Measurements from ENCODE around the gene PPP1R13L.
"Not testable (repeated sequence)": the region's sequence is repeated elsewhere in the genome, so short reads cannot be mapped to it uniquely, and the experiment has no call there.

PPP1R13L gene

DNA sequence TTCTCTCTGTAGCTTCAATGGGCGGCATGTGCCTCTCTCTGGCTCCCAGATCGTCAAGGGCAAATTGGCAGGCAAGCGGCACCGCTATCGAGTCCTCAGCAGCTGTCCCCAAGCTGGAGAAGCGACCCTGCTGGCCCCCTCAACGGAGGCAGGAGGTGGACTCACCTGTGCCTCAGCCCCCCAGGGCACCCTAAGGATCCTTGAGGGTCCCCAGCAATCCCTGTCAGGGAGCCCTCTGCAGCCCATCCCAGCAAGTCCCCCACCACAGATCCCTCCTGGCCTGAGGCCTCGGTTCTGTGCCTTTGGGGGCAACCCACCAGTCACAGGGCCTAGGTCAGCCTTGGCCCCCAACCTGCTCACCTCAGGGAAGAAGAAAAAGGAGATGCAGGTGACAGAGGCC is 3.3 kb upstream of the PPP1R13L start:
- DNase-seq (ENCODE audit: low read depth in 2 of 3, low spot score in 1 of 3) = no peak

DNA sequence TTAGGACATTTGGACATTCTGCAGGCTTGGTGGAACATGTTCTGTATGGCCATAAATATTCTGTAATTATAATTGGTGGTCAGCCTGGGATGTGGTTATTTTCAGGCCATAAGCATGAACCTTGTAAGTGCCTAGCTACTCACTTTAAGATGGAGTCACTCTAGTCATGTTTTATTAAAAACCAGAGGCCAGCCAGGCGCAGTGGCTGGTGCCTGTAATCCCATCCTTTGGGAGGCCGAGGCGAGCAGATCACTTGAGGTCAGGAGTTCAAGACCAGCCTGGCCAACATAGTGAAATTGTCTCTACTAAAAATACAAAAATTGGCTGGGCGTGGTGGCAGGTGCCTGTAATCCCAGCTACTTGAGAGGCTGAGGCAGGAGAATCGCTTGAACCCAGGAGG is 2.7 kb upstream of the PPP1R13L start:
- not testable (repeated sequence) for DNase-seq (ENCODE audit: low read depth in 2 of 3, low spot score in 1 of 3)

DNA sequence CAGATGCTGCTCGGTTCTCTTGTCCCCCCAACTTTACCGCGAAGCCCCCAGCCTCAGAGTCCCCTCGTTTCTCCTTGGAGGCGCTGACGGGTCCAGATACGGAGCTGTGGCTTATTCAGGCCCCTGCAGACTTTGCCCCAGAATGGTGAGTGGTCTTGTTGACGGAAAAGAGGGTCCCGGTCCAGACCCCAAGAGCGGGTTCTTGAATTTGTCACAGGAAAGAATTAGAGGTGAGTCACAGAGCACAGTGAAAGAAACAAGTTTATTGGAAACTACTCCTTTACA is 2.2 kb upstream of the PPP1R13L start:
- no peak for DNase-seq (ENCODE audit: low read depth in 2 of 3, low spot score in 1 of 3)

- DNase-seq (ENCODE audit: low read depth in 2 of 3, low spot score in 1 of 3) = peak; percentile 70 to 78 (median 72)
Measured at GRCh38 chr19:45406226-45407090, 1.6 kb upstream of the PPP1R13L start, which contains the start of gene POLR1G. TSS of gene POLR1G (plus strand) at chr19:45406644. CDS start at chr19:45406697, 53 bp downstream.

- DNase-seq (ENCODE audit: low read depth in 2 of 3, low spot score in 1 of 3) = peak; percentile 72 to 82 (median 79)
Measured at GRCh38 chr19:45405435-45406225, 761 bp upstream of the PPP1R13L start.

- peak; percentile 47 to 59 (median 53) for DNase-seq (ENCODE audit: low read depth in 2 of 3, low spot score in 1 of 3)
Measured at GRCh38 chr19:45403781-45404556, 900 bp downstream of the PPP1R13L start.

DNA sequence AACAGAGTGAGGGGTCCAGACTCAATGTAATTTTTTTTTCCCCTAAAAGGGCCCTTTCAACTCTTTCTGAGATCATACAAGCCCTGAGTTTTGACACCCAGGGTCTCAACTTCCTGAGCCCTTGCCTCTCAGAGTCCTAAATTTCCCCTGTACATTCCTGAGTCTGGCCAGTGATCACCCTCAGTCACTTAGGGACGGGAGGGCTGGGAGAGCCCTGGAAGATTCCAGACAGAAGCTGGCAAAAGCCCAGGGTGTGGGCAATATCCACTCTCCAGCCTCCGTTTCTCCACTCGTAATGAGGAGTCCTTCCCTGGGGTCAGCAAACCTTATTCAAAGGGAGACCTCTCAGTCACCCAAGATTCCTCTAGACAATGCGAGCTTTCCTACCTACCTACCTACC is 1.6 kb downstream of the PPP1R13L start:
- no peak for DNase-seq (ENCODE audit: low read depth in 2 of 3, low spot score in 1 of 3)

GRCh38 chr19:45402298-45403061 is 2.4 kb downstream of the PPP1R13L start:
- DNase-seq (ENCODE audit: low read depth in 2 of 3, low spot score in 1 of 3) = peak in 1 of 3 donors; percentile 23

DNA sequence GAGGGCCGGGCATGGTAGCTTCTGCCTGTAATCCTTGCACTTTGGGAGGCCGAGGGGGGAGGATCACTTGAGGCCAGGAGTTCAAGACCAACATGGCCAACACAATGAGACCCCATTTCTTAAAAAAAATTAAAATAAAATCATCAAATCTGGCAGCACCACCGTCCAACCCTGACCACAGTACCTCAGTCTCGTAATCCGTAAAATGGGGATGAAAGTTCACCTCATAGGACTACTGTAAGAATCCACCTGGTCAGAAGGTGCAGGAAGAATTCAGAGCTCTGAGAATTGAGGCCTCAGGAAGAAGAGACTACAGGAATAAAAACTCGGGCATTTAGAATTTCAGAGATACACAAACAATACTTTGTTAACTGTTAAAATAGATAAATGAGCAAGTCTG is 3.1 kb downstream of the PPP1R13L start:
- no peak for DNase-seq (ENCODE audit: low read depth in 2 of 3, low spot score in 1 of 3)

- DNase-seq (ENCODE audit: low read depth in 2 of 3, low spot score in 1 of 3) = no peak
Measured at GRCh38 chr19:45400192-45400591, 4.7 kb downstream of the PPP1R13L start.

DNA sequence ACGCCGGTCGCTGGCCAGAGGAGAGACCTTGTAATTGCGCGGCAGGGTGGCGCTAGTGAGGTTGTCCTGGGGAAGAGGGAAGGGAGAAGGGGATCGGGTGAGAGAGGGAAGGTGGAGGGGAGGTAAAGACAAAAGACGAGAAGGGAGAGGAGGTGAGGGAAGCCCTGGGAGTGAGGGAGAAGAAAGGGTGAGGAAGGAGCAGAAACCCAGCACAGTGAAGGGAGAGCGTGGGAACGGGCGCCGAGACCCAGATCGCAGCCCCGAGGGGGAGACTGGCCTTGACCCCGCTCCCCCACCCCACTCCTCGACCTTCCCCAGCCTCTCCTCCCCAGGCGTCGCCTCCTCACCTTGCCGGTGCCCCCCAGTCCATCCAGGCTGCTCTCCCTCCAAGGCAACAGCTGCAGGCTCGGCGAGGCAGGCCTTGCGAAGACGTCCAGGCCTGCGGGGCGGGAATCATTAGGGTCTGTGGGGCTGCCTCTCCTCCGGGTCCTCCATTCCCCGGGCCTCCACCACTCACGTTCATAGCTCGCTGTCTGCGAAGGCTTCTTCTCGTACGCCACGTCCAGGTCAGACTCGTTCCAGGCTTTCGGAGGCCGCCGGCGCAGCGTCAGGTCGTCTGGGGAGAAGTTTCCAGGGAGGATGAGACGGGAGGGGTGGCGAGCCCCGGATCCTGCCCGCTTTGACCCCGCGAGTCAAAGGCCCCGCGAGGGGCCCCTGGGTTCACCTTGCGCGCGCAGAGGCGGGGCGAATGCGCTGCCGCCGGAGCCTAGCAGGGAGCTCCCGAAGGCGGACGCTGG is 8.8 kb downstream of the PPP1R13L start:
- no peak for DNase-seq (ENCODE audit: low read depth in 2 of 3, low spot score in 1 of 3)

GRCh38 chr19:45391871-45392665 is 12.8 kb downstream of the PPP1R13L start:
- no peak for DNase-seq (ENCODE audit: low read depth in 2 of 3, low spot score in 1 of 3)

- no peak for DNase-seq (ENCODE audit: low read depth in 2 of 3, low spot score in 1 of 3)
Measured at GRCh38 chr19:45391346-45391745, 13.5 kb downstream of the PPP1R13L start.

- DNase-seq (ENCODE audit: low read depth in 2 of 3, low spot score in 1 of 3) = no peak
Measured at GRCh38 chr19:45385392-45386221, 19.3 kb downstream of the PPP1R13L start.

DNA sequence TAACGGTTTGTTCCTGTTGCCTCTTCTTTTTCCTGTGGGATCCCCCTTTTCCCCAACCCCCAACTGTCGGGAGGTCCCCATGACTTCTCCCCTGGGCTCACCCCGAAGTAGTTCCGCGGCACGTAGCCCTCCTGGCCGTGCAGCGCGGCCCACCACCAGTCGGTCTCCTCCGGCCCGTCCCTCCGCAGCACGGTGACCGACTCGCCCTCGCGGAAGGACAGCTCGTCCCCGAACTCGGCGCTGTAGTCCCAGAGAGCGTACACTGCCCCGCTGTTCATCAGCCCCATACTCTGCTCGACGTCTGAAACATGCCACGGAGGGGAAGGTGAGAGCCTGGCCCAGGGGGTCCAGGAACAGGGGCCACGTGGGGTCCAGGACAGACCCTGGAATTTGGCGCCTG is 22.4 kb downstream of the PPP1R13L start:
- no peak for DNase-seq (ENCODE audit: low read depth in 2 of 3, low spot score in 1 of 3)

DNA sequence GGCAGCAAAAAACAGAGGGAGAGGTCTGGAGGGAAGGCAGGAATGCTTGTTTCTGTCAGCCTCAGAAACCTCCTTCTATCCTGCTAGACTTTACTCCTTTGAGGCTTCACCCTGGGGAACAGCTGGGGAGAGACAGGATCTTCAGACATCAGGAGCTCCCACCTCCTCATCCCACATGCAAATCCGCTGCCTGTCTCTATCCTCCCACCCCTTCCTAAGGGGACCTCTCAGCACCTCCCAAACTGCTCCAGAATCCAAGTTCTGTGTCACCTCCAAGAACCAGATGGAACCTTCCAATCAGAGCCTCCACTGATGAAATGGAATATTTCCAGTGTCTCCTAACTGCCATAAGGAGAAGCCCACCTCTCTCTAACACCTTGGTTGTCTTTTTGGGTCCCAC is 24.8 kb downstream of the PPP1R13L start:
- no peak for DNase-seq (ENCODE audit: low read depth in 2 of 3, low spot score in 1 of 3)

- no peak for DNase-seq (ENCODE audit: low read depth in 2 of 3, low spot score in 1 of 3)
Measured at GRCh38 chr19:45376045-45376724, 28.7 kb downstream of the PPP1R13L start.
